SK-N-MC (cell line): Measurements from ENCODE around the gene MYH9.

ENCODE experiments used
- EZH2 ChIP-seq: fragments of 200-600 bp; sonication (generic); IDR thresholded peaks from one replicate; pipeline ENCODE4 v1.6.1; 2017; ENCODE audit warnings: antibody characterized with exemption
- FOXP2 ChIP-seq: optimal IDR thresholded peaks from 2 replicates; pipeline ENCODE3; 2011; ENCODE audit warnings: mild to moderate bottlenecking, moderate library complexity; ENCODE audit not compliant: insufficient read depth; ENCODE audit errors: extremely low read length, control extremely low read depth
- POLR2AphosphoS5 ChIP-seq: IDR thresholded peaks from 2 replicates; pipeline ENCODE4 v1.6.1; 2012; ENCODE audit warnings: mild to moderate bottlenecking, low read depth, low read length, borderline replicate concordance

- TF ChIP-seq EZH2 (no peak), POLR2AphosphoS5 (no peak), FOXP2 (no peak)
Observed at GRCh38 chr22:36288571-36289405, 99.0 kb downstream of the MYH9 start.
